HG02623 (cell line): Measurements from ENCODE around the gene MELTF.
A peak's percentile ranks its signal among the peaks of the same experiment; 100 is the strongest.

ENCODE experiments used
- ATAC-seq: cut with Tn5 transposase; IDR thresholded peaks from one replicate; pipeline ENCODE4 v1.9.1; 2021; ENCODE audit warnings: moderate library complexity; ENCODE audit not compliant: unreplicated experiment

MELTF gene

GRCh38 chr3:197010556-197011351, 18.9 kb downstream of the MELTF start:
- no peak for ATAC-seq

GRCh38 chr3:197009532-197010019, 20.0 kb downstream of the MELTF start:
- ATAC-seq: no peak

GRCh38 chr3:197008436-197009209, 21.0 kb downstream of the MELTF start:
- no peak for ATAC-seq

DNA sequence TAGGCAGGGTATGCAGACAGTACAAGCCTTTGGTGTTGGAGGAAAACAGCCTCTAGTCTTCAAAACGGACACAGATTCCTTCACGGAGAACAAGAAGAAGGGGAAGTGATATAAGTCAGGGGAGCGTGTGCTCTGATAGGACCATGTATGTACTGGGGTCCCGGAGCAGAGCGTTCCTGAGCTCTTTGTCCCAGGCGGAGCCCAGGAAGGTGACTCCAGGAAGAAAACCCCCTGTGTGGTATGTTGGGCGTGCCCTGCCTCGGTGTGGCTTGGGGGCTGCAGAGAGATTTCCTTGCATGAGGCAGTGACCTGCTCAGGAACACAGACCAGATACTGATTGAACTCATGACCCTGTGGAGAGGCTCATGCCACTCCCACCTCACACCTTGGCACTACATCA, 21.7 kb downstream of the MELTF start:
- no peak for ATAC-seq

DNA sequence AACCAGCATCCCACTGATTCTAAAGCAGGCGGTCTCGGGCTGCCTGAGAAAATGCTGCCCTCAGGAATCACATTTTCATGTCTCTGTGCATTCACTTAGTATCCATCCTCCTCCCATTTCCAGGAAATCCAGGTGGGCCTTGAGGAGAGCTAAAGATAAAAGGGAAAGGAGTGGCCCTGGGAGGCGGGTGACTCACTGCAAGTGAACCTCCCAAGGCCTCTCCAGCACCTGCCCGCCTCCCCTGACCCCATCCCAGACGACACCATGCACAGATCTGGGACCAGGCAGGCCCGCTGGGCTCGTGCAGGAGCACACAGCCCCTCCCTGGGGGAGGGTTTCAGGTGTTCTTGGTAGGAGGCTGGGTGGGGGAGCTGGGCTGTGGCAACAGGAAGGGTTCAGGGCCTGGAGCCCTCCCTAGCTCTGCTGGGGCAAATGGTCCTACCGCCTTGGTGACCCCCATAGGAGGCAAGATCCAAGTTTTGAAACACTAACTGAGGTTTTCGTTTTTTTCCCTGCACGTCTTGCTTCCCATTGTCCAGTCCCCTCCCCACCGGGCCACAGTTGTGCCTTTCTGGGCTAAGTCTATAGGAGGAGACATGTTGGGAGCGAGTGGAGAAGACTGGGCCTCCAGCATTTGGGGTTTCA, 22.2 kb downstream of the MELTF start:
- no peak for ATAC-seq

DNA sequence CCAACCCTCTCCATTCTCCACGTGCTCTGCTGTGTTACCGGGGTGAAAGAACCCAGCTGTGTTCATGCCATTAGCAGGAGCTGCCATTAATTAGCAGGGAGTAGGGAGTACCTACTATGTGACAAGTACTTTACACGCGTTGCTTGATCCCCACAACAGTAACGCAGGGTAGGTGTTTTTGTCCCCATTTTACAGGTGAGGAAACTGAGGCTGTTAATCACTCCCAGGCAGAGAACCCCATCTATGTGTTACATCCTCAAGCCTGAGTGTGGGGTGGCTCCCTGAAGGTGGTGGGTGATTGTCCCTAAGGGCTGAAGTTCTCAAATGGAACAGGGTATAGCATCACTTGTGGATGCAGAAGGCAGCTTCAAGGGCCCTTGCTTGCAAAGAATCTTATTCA, 22.8 kb downstream of the MELTF start:
- ATAC-seq: no peak

DNA sequence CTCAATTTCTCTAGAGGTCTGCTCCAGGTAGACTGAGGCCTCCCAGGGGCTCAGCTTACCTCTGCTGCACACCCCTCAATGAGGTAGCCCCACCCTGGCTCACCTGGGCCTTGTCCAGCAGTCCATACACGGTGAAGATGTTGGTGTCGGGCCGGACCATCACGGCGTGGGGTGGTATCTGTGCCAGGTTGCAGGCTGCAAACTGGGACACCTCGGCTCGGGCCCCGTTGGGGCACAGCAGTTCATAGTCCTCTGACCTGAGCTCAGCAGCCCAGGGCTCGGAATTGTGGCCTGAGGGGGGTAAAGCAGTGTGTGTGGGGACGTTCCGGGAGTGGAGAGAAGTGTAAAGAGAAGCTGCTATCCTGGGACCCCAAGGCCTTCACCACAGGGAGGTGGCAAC, 23.2 kb downstream of the MELTF start:
- ATAC-seq: no peak

DNA sequence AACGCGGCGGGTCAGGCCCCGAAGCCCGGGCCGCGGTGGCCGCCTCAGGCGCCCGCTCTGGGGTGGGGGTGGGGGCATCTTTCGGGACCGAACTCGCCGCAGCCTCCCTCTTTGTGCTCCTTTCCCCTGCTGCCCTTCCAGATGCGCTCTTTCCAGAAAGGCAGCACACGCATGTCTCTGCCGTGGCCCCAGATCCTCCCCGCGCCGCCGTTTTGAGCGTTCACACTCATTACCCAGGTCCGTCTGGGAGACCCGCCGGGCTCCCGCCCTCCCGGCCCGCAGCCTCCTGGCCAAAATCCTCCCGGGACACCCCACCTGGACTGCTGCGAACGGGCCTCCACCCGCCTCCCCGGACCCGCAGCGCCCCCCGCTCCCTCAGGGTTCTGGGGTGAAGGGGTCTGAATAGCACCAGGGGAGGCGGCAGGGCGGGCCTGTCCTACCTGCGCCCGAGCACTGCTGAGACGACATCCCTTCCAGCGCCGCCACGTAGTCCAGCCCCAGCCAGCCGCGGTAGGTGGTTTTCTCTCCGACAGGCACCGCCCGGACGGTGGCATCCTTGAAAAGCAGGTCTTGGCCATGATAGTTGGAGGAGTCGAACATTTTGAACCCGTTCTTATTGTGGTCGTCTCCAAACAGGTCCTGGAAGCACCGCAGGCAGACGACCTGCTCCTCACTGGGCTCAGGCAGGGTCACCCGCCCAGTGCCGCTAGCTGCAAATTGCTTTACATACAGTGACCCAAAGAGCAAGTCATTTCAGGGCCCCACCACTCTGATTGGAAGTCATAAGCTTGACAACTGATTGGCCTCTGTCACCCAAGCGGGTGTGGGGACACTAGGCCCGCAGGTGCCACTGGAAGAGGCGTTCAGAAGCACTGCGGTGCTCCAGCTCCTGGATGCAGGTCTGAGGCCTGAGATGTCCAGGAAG, 25.9 kb downstream of the MELTF start:
- peak; percentile 8 for ATAC-seq

DNA sequence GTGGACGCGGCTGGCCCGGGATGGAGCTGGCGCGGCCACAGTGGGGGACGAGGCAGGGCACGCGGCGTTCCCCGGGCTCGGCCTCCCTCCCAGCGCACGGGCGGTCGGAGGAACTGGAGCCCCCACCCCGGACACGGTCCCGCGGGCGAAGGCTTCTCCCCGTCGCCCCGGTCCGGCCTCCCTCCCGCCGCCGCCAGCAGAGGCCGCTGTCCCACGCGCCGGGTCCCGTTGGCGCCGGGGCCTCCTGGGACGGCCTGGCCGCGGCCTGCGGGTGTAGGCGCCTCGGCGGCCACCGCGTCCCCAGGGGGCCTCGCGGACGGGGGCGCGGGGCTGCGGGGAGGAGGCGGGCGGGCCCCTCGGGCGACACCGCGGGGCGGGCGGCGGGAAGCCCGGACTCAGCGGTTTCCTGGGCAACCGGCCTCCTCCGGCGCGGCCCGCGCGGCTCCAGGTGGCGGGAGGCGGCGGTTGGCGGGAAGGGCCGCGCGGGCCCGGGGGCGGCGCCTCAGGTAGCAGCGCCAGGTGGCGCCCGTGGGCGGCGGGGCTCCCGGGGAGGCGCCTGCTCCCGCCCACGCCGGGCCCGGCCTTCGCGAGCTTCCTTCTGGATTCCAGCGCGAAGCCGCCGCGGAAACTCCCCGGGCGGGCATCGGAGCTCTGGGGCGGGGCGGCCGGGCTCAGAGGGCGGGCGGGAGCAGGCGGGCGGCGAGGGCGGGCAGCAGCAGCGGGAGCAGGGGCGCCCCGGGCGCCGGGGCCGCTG, 26.7 kb downstream of the MELTF start:
- ATAC-seq: peak; percentile 71

- peak; percentile 16 for ATAC-seq
These were observed 27.5 kb downstream of the MELTF start for GRCh38 chr3:197001972-197002700.

DNA sequence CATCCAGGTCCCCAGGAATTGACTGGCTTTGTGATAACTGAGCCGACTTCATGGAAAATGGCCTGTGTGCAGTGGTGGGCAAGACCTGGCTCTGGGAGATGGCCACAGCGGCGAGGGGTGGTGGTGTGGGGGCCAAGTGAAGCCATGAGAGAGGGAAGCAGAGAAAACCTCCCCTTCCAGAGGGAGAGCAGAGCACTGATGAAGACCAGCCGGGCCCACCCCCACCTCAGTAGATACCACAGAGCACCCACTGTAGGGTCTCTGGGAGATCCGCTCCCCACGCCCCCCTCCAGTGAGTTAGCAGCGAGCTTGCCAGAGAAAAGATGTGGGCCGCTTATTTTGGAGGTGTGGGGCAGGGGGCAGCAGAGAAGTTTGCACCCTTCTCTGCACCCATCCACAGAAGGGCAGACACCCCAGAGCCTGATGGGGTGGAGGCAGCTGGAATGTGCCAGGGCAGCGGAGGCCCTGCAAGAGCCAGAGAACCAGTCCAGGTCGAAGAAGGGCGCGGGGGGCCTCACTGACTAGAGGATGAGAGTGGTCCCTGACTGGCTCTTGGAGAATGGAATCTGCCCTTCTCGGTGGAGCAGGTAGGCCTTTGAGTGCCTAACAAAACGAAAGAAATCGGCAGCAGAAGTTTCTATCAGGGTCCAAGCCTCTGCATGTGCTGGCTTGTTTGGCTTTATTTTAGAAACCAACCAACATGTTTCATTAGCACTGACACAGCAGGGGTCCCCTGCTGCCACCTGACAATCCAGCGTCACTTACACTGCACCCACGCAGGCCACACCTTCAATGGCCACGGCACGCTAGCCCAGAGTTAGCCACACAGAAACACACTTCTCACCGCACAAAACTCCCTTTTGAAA, 28.3 kb downstream of the MELTF start:
- ATAC-seq: no peak

- ATAC-seq: no peak
These were observed 29.4 kb downstream of the MELTF start for GRCh38 chr3:197000211-197000610.

- ATAC-seq: no peak
These were observed 30.5 kb downstream of the MELTF start for GRCh38 chr3:196998966-196999760.

- no peak for ATAC-seq
These were observed 32.3 kb downstream of the MELTF start for GRCh38 chr3:196997311-196997710.

- no peak for ATAC-seq
These were observed 33.0 kb downstream of the MELTF start for GRCh38 chr3:196996454-196997265.

GRCh38 chr3:196995646-196996355, 33.8 kb downstream of the MELTF start:
- no peak for ATAC-seq
